Measurements from ENCODE around the gene FEZ2. TPM values are rescaled to one million over a fixed set of nuclear protein-coding genes. Genes with fewer than 3 reads are reported as not detected.
A peak's percentile ranks its signal among the peaks of the same experiment; 100 is the strongest.

FEZ2 gene
- total RNA-seq, 1 experiment from 2014 or later: 66.7 TPM

GRCh38 chr2:36594849-36595248, 3.1 kb downstream of the FEZ2 start:
- in situ Hi-C loops (cut with HindIII; ENCODE audit: low sequenced_read_pairs): no loop called here
- no peak for DNase-seq (ENCODE audit: low spot score)

GRCh38 chr2:36589230-36589630, 8.7 kb downstream of the FEZ2 start:
- in situ Hi-C loops (cut with HindIII; ENCODE audit: low sequenced_read_pairs): no loop called here
- DNase-seq (ENCODE audit: low spot score): peak; percentile 90

- in situ Hi-C loops (cut with HindIII; ENCODE audit: low sequenced_read_pairs): no loop called here
Observed at GRCh38 chr2:36587556-36587955, 10.4 kb downstream of the FEZ2 start.

GRCh38 chr2:36587101-36587500, 10.9 kb downstream of the FEZ2 start:
- in situ Hi-C loops (cut with HindIII; ENCODE audit: low sequenced_read_pairs): no loop called here
- DNase-seq (ENCODE audit: low spot score): peak; percentile 90

More at GRCh38 chr2:36587556-36587955, 10.4 kb downstream of the FEZ2 start:
- DNase-seq (ENCODE audit: low spot score): no peak

- no peak for DNase-seq (ENCODE audit: low spot score)
- in situ Hi-C loops (cut with HindIII; ENCODE audit: low sequenced_read_pairs): no loop called here
Observed at GRCh38 chr2:36586672-36587071, 11.3 kb downstream of the FEZ2 start.

- DNase-seq (ENCODE audit: low spot score): no peak
- in situ Hi-C loops (cut with HindIII; ENCODE audit: low sequenced_read_pairs): no loop called here
Observed at GRCh38 chr2:36584148-36584794, 13.7 kb downstream of the FEZ2 start.

- in situ Hi-C loops (cut with HindIII; ENCODE audit: low sequenced_read_pairs): no loop called here
- no peak for DNase-seq (ENCODE audit: low spot score)
Observed at GRCh38 chr2:36582951-36583350, 15.0 kb downstream of the FEZ2 start.

- DNase-seq (ENCODE audit: low spot score): peak; percentile 26
- in situ Hi-C loops (cut with HindIII; ENCODE audit: low sequenced_read_pairs): no loop called here
Observed at GRCh38 chr2:36582538-36582937, 15.4 kb downstream of the FEZ2 start.

GRCh38 chr2:36579297-36579664, 18.7 kb downstream of the FEZ2 start:
- no peak for DNase-seq (ENCODE audit: low spot score)
- in situ Hi-C loops (cut with HindIII; ENCODE audit: low sequenced_read_pairs): no loop called here

- in situ Hi-C loops (cut with HindIII; ENCODE audit: low sequenced_read_pairs): no loop called here
- no peak for DNase-seq (ENCODE audit: low spot score)
Observed at GRCh38 chr2:36578343-36579296, 19.3 kb downstream of the FEZ2 start.

- in situ Hi-C loops (cut with HindIII; ENCODE audit: low sequenced_read_pairs): no loop called here
Observed at GRCh38 chr2:36577884-36578283, 20.1 kb downstream of the FEZ2 start.

GRCh38 chr2:36574560-36574959, 23.4 kb downstream of the FEZ2 start:
- in situ Hi-C loops (cut with HindIII; ENCODE audit: low sequenced_read_pairs): no loop called here
- no peak for DNase-seq (ENCODE audit: low spot score)

More at GRCh38 chr2:36577884-36578283, 20.1 kb downstream of the FEZ2 start:
- no peak for DNase-seq (ENCODE audit: low spot score)

GRCh38 chr2:36573165-36573564, 24.8 kb downstream of the FEZ2 start:
- in situ Hi-C loops (cut with HindIII; ENCODE audit: low sequenced_read_pairs): no loop called here
- no peak for DNase-seq (ENCODE audit: low spot score)

- no peak for DNase-seq (ENCODE audit: low spot score)
- in situ Hi-C loops (cut with HindIII; ENCODE audit: low sequenced_read_pairs): no loop called here
Observed at GRCh38 chr2:36572719-36573059, 25.3 kb downstream of the FEZ2 start.

GRCh38 chr2:36572054-36572718, 25.8 kb downstream of the FEZ2 start:
- in situ Hi-C loops (cut with HindIII; ENCODE audit: low sequenced_read_pairs): no loop called here
- DNase-seq (ENCODE audit: low spot score): no peak

- in situ Hi-C loops (cut with HindIII; ENCODE audit: low sequenced_read_pairs): no loop called here
- DNase-seq (ENCODE audit: low spot score): no peak
Observed at GRCh38 chr2:36570416-36570815, 27.6 kb downstream of the FEZ2 start.

- in situ Hi-C loops (cut with HindIII; ENCODE audit: low sequenced_read_pairs): no loop called here
Observed at GRCh38 chr2:36569267-36569856, 28.6 kb downstream of the FEZ2 start.

GRCh38 chr2:36568516-36569246, 29.3 kb downstream of the FEZ2 start:
- in situ Hi-C loops (cut with HindIII; ENCODE audit: low sequenced_read_pairs): no loop called here
- no peak for DNase-seq (ENCODE audit: low spot score)

More at GRCh38 chr2:36569267-36569856, 28.6 kb downstream of the FEZ2 start:
- DNase-seq (ENCODE audit: low spot score): no peak
